ENCODE data around the gene THSD4.

- TF ChIP-seq CTCF (IDR thresholded peaks at IDR 0.05) (no peak), TCF7L2 (IDR thresholded peaks at IDR 0.05; ENCODE audit: low read depth, low read length) (peak; percentile 89)
Measured at GRCh38 chr15:71294911-71295602, 179.8 kb downstream of the THSD4 start.
